ENCODE data around the gene GSS. TPM values are rescaled to one million over a fixed set of nuclear protein-coding genes. Genes with fewer than 3 reads are reported as not detected.

The GSS gene
- total RNA-seq, 1 experiment from 2014 or later: 83.6 TPM

DNA sequence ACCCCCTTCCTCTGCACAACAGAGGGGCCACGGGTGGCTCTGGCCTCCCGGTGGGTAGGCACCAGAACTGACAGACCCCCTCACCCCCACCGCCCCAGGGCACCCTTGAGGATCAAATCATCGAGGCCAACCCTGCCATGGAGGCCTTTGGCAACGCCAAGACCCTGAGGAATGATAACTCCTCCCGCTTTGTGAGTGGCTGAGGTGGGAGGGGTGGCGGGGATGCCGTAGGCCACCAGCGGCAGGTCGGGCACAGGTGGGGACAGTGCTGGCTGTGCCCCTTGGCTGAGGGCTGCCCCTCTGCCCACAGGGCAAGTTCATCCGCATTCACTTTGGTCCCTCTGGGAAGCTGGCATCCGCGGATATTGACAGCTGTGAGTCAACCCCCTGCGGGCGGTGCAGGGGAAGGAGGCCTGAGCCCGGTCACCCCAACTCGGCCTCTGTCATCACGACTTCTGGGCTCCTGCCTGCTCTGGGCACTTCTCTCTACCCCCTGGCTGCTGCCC is 29.2 kb upstream of the GSS start:
- TF ChIP-seq SP1 (IDR thresholded peaks at IDR 0.05; ENCODE audit: low read depth) (no peak), CEBPB (IDR thresholded peaks at IDR 0.05; ENCODE audit: low read depth) (no peak), EGR1 (IDR thresholded peaks at IDR 0.05; ENCODE audit: low read depth) (no peak), JUND (IDR thresholded peaks at IDR 0.05) (no peak), EZH2phosphoT487 (IDR thresholded peaks at IDR 0.05; ENCODE audit: borderline replicate concordance) (no peak), CBX3 (IDR thresholded peaks at IDR 0.05; ENCODE audit: low read depth) (no peak)
- TF ChIP-seq, protein P1, sequence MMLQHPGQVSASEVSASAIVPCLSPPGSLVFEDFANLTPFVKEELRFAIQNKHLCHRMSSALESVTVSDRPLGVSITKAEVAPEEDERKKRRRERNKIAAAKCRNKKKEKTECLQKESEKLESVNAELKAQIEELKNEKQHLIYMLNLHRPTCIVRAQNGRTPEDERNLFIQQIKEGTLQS (IDR thresholded peaks at IDR 0.05): no peak
- no peak for ATAC-seq
- no peak overlapping the region for H2AFZ ChIP-seq (ENCODE audit: low read depth, low read length, poor library complexity, severe bottlenecking)

DNA sequence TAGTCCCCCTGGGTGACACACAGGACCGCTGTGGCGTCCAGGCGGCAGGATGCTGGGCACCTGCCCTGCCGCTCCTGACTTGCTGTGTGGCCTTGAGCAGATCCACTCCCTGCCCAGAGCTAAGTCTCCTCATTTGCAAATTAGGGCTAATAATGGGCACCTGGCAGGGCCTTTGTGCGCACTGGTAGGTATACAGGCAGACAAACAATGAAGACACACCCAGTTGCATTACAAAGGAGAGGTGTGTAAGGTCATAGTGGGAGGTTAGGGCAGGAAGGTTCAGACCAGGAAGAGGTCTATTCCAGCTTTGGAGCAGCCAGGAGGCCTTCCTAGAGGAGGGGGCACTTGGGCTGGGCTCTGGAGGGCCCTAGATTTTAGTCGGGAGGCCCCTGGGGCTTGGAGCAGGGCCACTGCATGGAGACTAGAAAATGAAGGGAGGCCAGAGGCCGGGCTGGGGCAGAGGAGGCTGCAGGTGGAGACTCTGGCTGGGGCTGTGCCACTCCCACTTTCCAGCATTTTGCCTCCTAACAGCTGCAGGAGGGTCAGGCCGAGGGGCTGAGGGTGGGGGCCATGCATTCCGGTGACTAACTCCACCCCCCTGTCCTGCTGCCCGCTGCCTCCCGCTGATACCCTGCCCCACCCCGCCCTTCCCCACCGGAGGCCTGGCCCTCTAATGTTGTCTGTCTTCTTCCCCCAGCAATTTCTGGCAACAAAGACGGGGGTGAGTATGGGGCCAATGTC is 28.6 kb upstream of the GSS start:
- Histone ChIP-seq H4K20me1 (ENCODE audit: insufficient read depth) (no peaks in the 10 kb centered on the region), H3K36me3 (ENCODE audit: control insufficient read depth in 1 of 2, insufficient read depth in 2 of 2, low read length in 2 of 2) (no peaks in the 10 kb centered on the region), H3K27ac (ENCODE audit: low read depth, low read length) (no peak overlapping the region), H3K4me3 (replicated peaks in 1 of 2; ENCODE audit: low read depth in 1 of 2, low read length in 2 of 2) (no peak overlapping the region), H3K27me3 (ENCODE audit: insufficient read depth, low read length) (no peaks in the 10 kb centered on the region), H3K79me2 (ENCODE audit: insufficient read depth, low read length) (no peaks in the 10 kb centered on the region), H3K9ac (ENCODE audit: low read length) (no peak overlapping the region), H3K9me2 (ENCODE audit: insufficient read depth) (no peaks in the 10 kb centered on the region), H2AFZ (ENCODE audit: low read depth, low read length, poor library complexity, severe bottlenecking) (no peak overlapping the region), H3K4me2 (ENCODE audit: low read length) (no peak overlapping the region), H3K9me3 (ENCODE audit: control insufficient read depth in 1 of 2, insufficient read depth in 1 of 2, low read depth in 1 of 2, low read length in 2 of 2) (no peaks in the 10 kb centered on the region), H3K4me1 (ENCODE audit: control insufficient read depth in 1 of 2, insufficient read depth in 2 of 2, low read length in 2 of 2) (peaks cover 0 to 4% of the 10 kb centered on the region in 2 experiments; a peak in 1 of 4 replicates)
- ATAC-seq (no peak), DNase-seq (ENCODE audit: low read depth, low spot score) (no peak)
- POLR2A ChIA-PET: no interaction called here
- RAD21 ChIA-PET (ENCODE audit: low non-redundant PET in 1 of 2, low total read pairs in 2 of 2, uncharacterized antibody in 2 of 2, unreplicated experiment in 2 of 2): no interaction called here
- TF ChIP-seq, protein P2, sequence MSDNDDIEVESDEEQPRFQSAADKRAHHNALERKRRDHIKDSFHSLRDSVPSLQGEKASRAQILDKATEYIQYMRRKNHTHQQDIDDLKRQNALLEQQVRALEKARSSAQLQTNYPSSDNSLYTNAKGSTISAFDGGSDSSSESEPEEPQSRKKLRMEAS (IDR thresholded peaks at IDR 0.05): no peak
- TF ChIP-seq, protein P3, sequence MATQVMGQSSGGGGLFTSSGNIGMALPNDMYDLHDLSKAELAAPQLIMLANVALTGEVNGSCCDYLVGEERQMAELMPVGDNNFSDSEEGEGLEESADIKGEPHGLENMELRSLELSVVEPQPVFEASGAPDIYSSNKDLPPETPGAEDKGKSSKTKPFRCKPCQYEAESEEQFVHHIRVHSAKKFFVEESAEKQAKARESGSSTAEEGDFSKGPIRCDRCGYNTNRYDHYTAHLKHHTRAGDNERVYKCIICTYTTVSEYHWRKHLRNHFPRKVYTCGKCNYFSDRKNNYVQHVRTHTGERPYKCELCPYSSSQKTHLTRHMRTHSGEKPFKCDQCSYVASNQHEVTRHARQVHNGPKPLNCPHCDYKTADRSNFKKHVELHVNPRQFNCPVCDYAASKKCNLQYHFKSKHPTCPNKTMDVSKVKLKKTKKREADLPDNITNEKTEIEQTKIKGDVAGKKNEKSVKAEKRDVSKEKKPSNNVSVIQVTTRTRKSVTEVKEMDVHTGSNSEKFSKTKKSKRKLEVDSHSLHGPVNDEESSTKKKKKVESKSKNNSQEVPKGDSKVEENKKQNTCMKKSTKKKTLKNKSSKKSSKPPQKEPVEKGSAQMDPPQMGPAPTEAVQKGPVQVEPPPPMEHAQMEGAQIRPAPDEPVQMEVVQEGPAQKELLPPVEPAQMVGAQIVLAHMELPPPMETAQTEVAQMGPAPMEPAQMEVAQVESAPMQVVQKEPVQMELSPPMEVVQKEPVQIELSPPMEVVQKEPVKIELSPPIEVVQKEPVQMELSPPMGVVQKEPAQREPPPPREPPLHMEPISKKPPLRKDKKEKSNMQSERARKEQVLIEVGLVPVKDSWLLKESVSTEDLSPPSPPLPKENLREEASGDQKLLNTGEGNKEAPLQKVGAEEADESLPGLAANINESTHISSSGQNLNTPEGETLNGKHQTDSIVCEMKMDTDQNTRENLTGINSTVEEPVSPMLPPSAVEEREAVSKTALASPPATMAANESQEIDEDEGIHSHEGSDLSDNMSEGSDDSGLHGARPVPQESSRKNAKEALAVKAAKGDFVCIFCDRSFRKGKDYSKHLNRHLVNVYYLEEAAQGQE (IDR thresholded peaks at IDR 0.05; ENCODE audit: low read depth): no peak
- TF ChIP-seq YY1 (IDR thresholded peaks at IDR 0.05; ENCODE audit: extremely low read depth, insufficient replicate concordance, low read depth, low read length) (no peak), POLR2A (IDR thresholded peaks at IDR 0.05; ENCODE audit: borderline replicate concordance, extremely low read depth, insufficient read depth, insufficient read length) (no peak), EGR1 (IDR thresholded peaks at IDR 0.05; ENCODE audit: low read depth) (no peak)
- BruUV-seq (replicated peaks): no TSS peak
- CTCF ChIA-PET: no interaction called here
- intact Hi-C loops (cut with micrococcal nuclease): no loop called here

More for the DNA sequence above, 29.2 kb upstream of the GSS start:
- no peak overlapping the region for H3K4me2 ChIP-seq (ENCODE audit: low read length)
- H3K36me3 ChIP-seq (ENCODE audit: control insufficient read depth in 1 of 2, insufficient read depth in 2 of 2, low read length in 2 of 2): no peaks in the 10 kb centered on the region
- H3K4me1 ChIP-seq (ENCODE audit: control insufficient read depth in 1 of 2, insufficient read depth in 2 of 2, low read length in 2 of 2): peaks cover 0 to 4% of the 10 kb centered on the region in 2 experiments; a peak in 1 of 4 replicates
- no peaks in the 10 kb centered on the region for H3K9me3 ChIP-seq (ENCODE audit: control insufficient read depth in 1 of 2, insufficient read depth in 1 of 2, low read depth in 1 of 2, low read length in 2 of 2)
- no peaks in the 10 kb centered on the region for H4K20me1 ChIP-seq (ENCODE audit: insufficient read depth)
- no peak overlapping the region for H3K4me3 ChIP-seq (replicated peaks in 1 of 2; ENCODE audit: low read depth in 1 of 2, low read length in 2 of 2)
- H3K27me3 ChIP-seq (ENCODE audit: insufficient read depth, low read length): no peaks in the 10 kb centered on the region
- intact Hi-C loops (cut with micrococcal nuclease): no loop called here
- H3K9me2 ChIP-seq (ENCODE audit: insufficient read depth): no peaks in the 10 kb centered on the region
- no peak overlapping the region for H3K9ac ChIP-seq (ENCODE audit: low read length)
- CTCF ChIA-PET: no interaction called here
- no TSS peak for BruUV-seq (replicated peaks)
- no peak overlapping the region for H3K27ac ChIP-seq (ENCODE audit: low read depth, low read length)
- RAD21 ChIA-PET (ENCODE audit: low non-redundant PET in 1 of 2, low total read pairs in 2 of 2, uncharacterized antibody in 2 of 2, unreplicated experiment in 2 of 2): no interaction called here
- POLR2A ChIA-PET: no interaction called here
- DNase-seq (ENCODE audit: low read depth, low spot score): no peak
- no peaks in the 10 kb centered on the region for H3K79me2 ChIP-seq (ENCODE audit: insufficient read depth, low read length)

All from HCT116 (cell line).